ENCODE data around the gene GNAI3. TPM values are rescaled to one million over a fixed set of nuclear protein-coding genes. Genes with fewer than 3 reads are reported as not detected.

The GNAI3 gene
- total and polyA plus RNA-seq, 10 of the 15 experiments (the other 5 are each of a cell fraction or from before 2014, with no cell fraction given) = 5.9 to 13.8 (median 8.0) TPM

DNA sequence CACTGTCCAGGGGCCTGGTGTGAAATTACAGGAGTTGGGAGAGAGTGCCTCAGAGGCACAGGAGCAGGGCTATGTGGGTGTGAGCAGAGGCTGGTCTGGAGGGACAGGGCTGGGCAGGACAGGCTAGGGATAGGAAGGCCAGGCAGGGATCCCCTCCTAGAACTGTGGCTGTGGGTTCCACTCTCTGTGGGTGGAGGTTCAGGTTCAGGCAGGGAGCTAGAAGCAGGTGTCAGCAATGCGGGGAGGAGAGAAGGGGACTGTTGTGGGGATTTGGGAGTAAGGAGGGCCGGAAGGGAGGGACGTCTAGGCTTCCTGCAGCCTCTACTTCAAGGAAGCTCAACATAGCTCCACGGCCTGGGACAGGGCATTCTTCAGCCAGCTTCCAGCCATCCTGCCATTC lies 17.0 kb upstream of the GNAI3 start:
- FAIRE-seq (no peak), ATAC-seq (no peak), DNase-seq (ENCODE audit: low read depth, low spot score) (no peak)
- SMC1A ChIA-PET (ENCODE audit: uncharacterized antibody, unreplicated experiment) = interaction anchor here (0.8 to 12.8 kb wide), 17 partner anchors 7 to 324 kb away, joined by 3 to 431 read pairs (median 8); partner anchors contain the start of genes AMIGO1, ATXN7L2, CYB561D1 and GNAI3
- RAD21 ChIA-PET (ENCODE audit: unreplicated experiment) = interaction anchor here (0.8 to 10.3 kb wide), 23 partner anchors 11 to 453 kb away, joined by 3 to 422 read pairs (median 7); partner anchors contain the start of genes AHCYL1, AMIGO1, ATXN7L2 and CYB561D1
- in situ Hi-C loops (cut with MboI) (loop anchor here (5.0 kb wide), 3 partner anchors 39 to 269 kb away; partner anchors contain the start of gene CYB561D1), intact Hi-C loops (cut with micrococcal nuclease; ENCODE audit: unreplicated experiment) (loop anchor here (5.0 kb wide), 1 partner anchor 104 kb away; the partner anchor contains the start of gene PSMA5)
- Histone ChIP-seq H3K4me2 (ENCODE audit: control insufficient read depth, insufficient read depth) (no peak overlapping the region), H3K27me3 (replicated peaks in 1 of 2; ENCODE audit: control insufficient read depth in 2 of 2, insufficient read depth in 2 of 2, low read length in 1 of 2) (no peaks in the 10 kb centered on the region), H3K27ac (ENCODE audit: control insufficient read depth, insufficient read depth) (no peak overlapping the region), H3K9ac (ENCODE audit: control insufficient read depth, insufficient read depth, low read length) (no peak overlapping the region), H3K4me1 (ENCODE audit: control insufficient read depth, insufficient read depth, low read length) (peaks cover 24% of the 10 kb centered on the region), H3K36me3 (ENCODE audit: control insufficient read depth in 2 of 2, insufficient read depth in 2 of 2, low read length in 1 of 2) (no peaks in the 10 kb centered on the region), H3K79me2 (ENCODE audit: control insufficient read depth, insufficient read depth, low read length) (no peaks in the 10 kb centered on the region), H4K20me1 (ENCODE audit: control insufficient read depth, insufficient read depth) (no peaks in the 10 kb centered on the region), H3K9me3 (replicated peaks; ENCODE audit: control insufficient read depth, insufficient read depth, low read length) (no peaks in the 10 kb centered on the region), H3K4me3 (no peak overlapping the region), H2AFZ (ENCODE audit: control insufficient read depth, low read depth, low read length) (no peak overlapping the region)
- BruUV-seq (replicated peaks) = no TSS peak
- CTCF ChIA-PET = interaction anchor here (0.6 to 21.3 kb wide), 37 partner anchors 8 to 514 kb away, joined by 3 to 1280 read pairs (median 11); partner anchors contain the start of genes AMIGO1, AMPD2, ATXN7L2 and CYB561D1
- POLR2A ChIA-PET = interaction anchor here (1.3 to 4.4 kb wide), 5 partner anchors 34 to 47 kb away, joined by 4 to 26 read pairs (median 10); partner anchors contain the start of genes ATXN7L2 and CYB561D1
- 60% methylated on average over 4 of the region's 4 CpGs for WGBS (ENCODE audit: insufficient coverage, insufficient replicate concordance, low lambda C conversion rate, missing lambda C conversion rate)
- TF ChIP-seq LARP7 (IDR thresholded peaks at IDR 0.05) (no peak), CHD1 (IDR thresholded peaks at IDR 0.05; ENCODE audit: low read depth, low read length) (no peak), REST (IDR thresholded peaks at IDR 0.05; ENCODE audit: low read depth, low read length) (no peak), HDAC2 (IDR thresholded peaks at IDR 0.05) (no peak), GABPA (IDR thresholded peaks at IDR 0.05; ENCODE audit: low read depth) (no peak), IKZF2 (IDR thresholded peaks at IDR 0.05) (no peak), PKNOX1 (IDR thresholded peaks at IDR 0.05) (no peak), HDAC6 (IDR thresholded peaks at IDR 0.05; ENCODE audit: unreplicated experiment) (no peak), SMAD5 (IDR thresholded peaks at IDR 0.05; ENCODE audit: low read depth) (no peak), SUZ12 (IDR thresholded peaks at IDR 0.05; ENCODE audit: unreplicated experiment) (no peak), PAX8 (IDR thresholded peaks at IDR 0.05) (no peak), USF1 (IDR thresholded peaks at IDR 0.05; ENCODE audit: borderline replicate concordance, extremely low read length, insufficient read depth, low read depth, low read length) (no peak), BHLHE40 (IDR thresholded peaks at IDR 0.05; ENCODE audit: borderline replicate concordance in 1 of 2, low read depth in 2 of 2, low read length in 1 of 2) (no peak), SP1 (IDR thresholded peaks at IDR 0.05; ENCODE audit: low read depth, low read length) (no peak), ESRRA (IDR thresholded peaks at IDR 0.05; ENCODE audit: low read length) (no peak), POLR2A (IDR thresholded peaks at IDR 0.05; ENCODE audit: low read depth, low read length) (no peak)
- TF ChIP-seq, protein P1, sequence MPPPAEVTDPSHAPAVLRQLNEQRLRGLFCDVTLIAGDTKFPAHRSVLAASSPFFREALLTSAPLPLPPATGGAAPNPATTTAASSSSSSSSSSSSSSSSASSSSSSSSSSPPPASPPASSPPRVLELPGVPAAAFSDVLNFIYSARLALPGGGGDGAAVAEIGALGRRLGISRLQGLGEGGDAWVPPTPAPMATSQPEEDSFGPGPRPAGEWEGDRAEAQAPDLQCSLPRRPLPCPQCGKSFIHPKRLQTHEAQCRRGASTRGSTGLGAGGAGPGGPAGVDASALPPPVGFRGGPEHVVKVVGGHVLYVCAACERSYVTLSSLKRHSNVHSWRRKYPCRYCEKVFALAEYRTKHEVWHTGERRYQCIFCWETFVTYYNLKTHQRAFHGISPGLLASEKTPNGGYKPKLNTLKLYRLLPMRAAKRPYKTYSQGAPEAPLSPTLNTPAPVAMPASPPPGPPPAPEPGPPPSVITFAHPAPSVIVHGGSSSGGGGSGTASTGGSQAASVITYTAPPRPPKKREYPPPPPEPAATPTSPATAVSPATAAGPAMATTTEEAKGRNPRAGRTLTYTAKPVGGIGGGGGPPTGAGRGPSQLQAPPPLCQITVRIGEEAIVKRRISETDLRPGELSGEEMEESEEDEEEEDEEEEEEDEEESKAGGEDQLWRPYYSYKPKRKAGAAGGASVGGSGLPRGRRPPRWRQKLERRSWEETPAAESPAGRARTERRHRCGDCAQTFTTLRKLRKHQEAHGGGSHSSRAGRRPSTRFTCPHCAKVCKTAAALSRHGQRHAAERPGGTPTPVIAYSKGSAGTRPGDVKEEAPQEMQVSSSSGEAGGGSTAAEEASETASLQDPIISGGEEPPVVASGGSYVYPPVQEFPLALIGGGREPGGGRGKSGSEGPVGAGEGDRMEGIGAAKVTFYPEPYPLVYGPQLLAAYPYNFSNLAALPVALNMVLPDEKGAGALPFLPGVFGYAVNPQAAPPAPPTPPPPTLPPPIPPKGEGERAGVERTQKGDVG (CRISPR knock-in tag; IDR thresholded peaks at IDR 0.05) = no peak
